Endometrial microvascular endothelial cells (primary cell): ENCODE data around the gene TRANK1. TPM values are rescaled to one million over a fixed set of nuclear protein-coding genes. Genes with fewer than 3 reads are reported as not detected.

Experiments used
- in situ Hi-C: cut with HindIII; loops from 2 replicates; pipeline ENCODE4 v1.10.0; 2017; ENCODE audit warnings: low sequenced_read_pairs, low pct_unique_long_range_greater_than_20kb; ENCODE audit errors: inconsistent ontology term
- total RNA-seq: library from RNA; depleted of rRNA; stranded (reverse); fragments of >200 nt; gene quantifications from one replicate; pipeline ENCODE4 v1.2.3, GENCODE V29; 2015; ENCODE audit errors: inconsistent ontology term

Gene TRANK1
- total RNA-seq, 1 donor from 2014 or later: 6.2 TPM

DNA sequence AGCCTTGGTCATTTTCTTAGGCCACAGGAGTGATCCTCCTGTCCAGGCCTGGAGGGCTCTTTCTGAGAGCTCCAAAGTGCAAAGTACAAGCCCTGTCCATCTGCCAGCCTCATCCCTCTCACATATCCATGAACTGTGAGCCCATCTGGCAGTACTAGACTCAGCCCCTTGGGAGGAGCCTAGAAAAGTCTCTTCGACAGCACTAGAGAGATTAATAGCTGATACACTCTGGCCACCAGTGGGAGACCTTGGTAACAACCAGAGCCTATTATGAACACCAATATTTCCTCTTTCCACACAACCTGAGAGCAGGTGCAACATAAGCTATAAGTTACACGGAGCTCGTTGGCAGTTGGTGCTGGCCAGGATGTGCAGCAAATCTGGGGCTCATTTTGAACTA lies 121.0 kb downstream of the TRANK1 start:
- in situ Hi-C loops: no loop called here

DNA sequence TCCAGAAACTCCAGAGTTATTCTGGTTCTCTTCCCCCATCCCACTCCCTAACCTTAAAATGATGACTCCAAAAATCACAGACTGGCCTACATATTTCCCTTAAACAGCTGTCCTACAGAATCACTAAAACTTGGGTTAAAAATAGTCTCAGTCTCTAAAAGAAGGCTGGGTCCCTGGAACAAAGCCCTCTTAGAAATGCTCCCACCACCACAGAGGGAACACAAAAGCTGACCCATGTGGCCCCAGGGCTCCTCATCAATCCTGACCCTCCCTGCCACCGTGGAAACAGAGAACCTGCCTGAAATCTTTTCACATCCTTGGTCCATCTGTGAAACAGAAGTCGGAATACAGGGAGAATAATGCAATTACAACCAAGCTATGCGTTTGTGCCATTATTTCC lies 124.8 kb downstream of the TRANK1 start:
- in situ Hi-C loops: no loop called here

DNA sequence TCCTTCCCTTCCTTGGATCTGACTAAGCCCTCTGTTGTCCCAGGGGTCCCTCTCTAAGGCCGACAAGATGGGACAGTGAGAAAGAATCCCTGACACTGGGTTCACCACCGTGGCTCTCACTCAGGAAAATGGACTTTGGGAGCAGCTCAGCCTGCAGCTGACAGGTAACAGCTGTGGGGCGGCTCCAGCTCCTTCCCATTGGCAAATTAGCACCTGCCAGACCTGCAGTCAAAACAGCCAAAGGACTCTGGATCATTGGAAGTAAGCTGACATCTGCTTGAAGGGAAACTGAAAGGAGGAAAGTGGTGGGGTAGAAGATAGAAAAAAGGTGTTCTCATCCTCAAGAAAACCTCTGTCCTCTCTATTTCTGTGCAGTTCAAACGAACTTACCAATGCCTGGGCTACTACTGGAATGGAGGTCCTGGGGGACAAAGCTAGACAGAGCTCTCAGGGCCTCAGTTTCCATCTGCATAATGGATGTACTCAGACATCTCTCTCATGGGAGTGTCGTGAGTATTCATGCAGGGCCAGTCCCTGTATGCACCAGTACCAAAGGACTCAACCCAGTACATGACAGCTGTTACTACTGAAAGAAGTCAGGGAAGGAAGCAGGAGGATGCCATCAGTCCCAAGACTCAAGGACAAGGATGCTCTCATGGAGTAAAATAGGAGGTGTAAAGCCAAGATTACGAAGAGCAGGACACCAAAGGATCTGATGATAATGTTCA lies 126.9 kb downstream of the TRANK1 start:
- in situ Hi-C loops: no loop called here

DNA sequence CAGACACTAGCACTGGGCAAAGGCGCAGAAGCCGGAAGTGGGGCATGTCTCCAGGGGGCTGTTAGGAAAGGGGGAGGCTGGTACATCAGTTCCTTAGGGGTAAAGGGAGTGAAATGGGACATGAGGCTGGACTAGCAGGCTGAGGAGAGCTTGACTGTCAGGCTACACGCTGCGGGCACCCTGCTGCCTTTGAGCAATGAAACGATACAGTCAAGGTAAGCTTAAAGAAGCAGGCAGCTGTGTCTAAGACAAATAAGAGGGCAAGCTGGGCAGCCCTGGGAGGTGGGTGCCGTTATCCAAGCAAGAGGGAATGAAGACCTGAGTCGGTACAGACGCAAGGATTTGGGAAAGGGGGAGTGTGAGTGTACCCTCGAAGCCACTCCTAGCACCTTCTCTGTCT lies 129.5 kb downstream of the TRANK1 start:
- in situ Hi-C loops: no loop called here

DNA sequence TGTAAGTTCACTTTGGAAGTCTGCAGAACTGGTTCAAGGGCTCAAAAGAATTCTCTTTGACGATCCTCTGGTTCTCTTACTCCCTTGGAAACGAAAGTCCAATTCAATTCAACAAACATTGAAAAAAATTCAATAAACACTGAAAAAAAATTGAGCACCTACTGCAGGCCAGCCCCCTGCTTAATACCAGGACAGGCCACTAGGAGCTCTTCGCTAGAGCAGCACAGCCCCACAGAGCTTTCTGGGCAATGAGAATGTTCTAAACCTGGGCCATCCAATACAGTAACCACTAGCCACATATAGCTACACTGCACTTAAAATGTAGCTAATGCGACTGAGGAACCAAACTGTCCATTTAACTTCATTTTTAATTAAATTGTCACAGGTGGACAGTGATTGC lies 130.1 kb downstream of the TRANK1 start:
- in situ Hi-C loops: no loop called here

DNA sequence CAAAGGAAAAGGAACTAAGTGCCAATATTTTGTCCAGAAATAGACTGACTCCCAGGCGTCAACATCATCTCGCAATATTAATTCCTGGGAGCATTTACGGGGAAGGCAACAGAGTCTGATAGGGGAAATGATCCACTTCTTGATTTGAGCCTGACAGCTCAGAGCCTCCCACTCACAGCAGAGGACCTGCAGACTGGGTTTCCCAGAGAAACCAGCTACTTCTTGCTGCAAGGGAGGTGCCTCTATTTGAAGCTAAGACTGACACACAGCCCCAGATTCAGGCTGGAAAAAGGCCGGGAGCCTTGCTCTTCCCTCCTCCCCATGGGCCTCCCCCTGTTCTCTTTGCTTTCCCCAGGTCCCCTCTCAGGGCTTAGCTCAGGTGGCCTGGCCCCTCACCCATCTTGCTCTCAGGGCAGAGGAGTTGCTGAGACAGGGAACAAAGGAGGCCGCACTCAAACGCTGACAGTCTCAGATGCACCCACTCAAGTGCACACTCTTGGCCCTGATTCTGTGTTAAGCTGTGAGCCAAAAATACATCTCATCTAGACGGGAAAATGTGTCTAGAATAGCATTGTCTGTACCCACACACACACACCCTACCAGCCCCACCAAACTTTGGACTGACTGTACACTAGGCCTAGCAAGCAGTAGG lies 130.7 kb downstream of the TRANK1 start:
- in situ Hi-C loops: no loop called here

DNA sequence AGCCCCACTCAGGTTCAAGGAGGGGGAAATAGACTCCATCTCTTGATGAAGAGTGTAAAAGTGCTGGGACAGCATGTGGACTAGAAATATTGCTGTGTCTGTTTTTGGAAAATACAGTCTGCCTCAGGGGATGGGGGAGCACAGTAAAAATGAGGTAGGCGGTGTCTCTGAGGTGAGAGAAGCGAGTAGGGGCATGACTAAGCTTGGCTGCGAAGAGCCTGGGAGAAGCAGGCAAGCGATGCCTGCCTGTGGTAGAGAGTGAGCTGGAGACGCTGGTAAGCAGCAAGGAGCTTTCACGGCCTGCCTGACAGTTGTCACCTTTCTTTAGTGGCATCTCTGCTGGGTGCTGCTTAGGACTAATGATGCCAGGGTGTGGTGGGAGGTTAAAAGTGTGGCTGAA lies 131.5 kb downstream of the TRANK1 start:
- in situ Hi-C loops: no loop called here

DNA sequence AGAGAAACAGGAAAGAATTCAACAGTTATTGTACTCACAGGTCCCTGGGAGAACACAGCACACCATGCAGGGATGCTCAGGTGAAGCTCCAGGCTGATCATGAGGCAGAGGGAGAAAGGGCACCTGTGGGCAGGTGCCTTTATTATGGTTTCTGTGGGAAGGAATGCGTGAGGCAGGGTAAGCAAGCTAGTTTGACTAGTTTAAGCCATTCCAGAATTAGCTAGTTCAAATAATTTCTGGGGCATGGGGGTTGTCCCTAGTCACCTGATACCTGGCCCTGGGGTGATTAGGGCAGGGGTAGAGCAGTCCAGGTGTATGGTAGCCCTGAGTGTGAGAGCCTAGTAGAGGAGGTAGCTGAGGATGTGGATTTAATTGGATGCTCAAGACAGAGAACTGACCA lies 132.6 kb downstream of the TRANK1 start:
- in situ Hi-C loops: no loop called here

DNA sequence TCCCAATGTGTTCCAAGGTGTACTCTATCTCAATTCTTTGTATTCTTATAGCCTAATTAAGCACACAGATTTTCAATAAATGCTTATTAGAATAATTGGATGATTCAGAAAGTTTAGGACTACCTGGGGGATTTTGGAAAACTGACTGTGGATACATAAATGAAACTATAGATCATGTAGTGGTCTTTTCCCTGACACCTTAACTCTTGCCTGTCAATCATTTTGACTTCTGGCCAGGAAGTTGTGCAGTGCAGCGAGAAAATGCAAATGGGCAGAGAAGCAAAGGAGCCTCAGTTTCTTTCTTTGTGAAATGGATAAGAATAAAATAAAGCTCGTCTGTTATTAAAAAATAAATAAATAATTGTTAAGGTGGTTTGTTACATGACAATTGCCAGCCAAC lies 133.1 kb downstream of the TRANK1 start:
- in situ Hi-C loops: no loop called here

DNA sequence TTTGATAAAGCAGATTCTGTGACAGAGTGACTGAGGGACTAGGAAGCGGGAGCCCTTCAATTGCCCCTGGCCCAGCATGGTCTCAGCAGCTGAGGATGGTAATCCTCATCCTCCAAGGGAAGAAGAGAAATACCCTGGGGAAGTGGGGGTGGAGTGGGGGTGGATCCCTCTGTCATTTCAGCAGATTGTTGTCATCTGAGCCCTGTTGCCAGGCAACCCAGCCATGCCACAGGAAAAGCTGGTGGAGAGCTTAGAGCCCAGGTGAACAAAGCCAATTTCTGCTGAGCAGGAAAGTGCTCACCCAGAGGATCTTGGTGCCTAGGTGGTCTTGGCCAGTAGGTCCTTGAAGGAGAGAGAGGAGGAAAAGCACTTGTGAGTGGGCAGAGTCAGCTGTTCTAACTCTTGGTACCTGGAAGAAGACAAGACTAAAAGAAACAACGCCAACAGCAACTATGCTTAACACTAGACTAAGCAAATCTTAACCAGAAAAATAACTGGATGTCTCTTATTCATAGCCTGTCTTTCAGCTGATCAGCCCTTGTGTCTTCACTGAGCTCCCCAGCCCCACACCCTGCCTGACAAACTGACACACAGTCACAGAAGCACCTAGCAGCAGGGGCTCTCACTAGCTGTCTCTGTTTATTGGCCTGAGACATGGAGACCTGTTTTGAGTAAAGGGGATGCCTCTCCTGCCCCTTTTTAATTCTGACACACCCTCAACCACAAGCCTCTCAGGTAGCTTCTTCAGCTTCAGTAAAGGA lies 140.4 kb downstream of the TRANK1 start:
- in situ Hi-C loops: no loop called here

DNA sequence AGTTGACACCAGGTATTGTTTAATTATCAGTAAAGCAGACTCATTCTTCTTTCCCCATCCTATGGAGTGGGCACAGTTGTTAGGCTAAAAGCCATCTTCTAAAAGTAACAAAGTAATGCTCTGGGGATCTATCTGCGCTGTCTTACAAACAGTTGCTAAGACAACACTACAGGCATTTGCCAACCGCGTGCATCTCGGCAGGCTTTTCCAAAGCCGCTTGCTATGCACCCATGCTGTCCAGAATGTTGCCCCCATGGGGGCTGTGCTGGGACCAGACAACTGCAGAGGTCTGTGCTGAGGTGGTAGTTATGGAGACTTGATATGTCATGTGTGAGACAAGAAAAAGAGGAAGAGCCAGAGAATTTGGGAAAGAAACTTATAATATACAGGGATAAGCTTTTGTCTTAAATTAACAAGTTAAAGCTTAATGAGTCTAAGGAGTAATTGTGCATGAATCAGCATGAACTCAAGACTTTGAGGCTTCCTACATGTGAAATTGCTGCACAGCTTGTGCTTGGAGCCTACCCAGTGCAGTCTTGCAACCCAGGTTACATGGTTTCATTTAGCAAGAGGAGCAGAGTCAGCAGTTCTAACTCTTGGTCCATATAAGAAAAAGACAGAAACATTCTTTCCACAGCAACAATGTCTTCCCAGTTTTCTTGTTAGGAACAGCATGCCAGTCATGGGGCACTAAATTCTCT lies 141.6 kb downstream of the TRANK1 start:
- in situ Hi-C loops: no loop called here

DNA sequence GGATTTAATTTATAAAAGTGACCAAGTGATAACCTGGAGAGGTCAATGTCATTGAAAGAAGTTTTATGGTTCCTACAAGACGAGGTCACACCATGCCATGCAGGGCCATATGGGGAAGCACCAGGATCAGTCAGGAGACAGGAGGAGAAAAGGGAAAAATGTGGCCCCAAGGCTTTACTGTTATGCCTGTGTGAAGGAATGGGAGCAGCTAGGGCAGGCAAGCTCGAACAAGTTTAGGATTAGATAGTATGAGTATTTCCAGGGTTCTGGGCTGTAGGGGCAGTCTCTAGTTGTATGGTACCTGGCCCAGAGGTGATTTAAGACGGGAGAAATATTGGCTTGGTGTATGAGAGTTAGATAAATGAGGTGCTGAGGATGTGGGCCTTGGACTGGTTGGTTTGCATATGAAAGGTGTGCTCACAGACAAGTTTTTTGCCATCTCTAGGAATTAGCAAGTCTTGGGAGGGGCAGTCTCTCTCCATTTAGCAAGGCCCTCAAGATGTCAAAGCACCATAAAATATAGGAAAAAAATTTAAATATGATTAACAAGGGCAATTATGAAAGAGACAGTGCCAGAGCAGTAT lies 144.2 kb downstream of the TRANK1 start:
- in situ Hi-C loops: no loop called here

DNA sequence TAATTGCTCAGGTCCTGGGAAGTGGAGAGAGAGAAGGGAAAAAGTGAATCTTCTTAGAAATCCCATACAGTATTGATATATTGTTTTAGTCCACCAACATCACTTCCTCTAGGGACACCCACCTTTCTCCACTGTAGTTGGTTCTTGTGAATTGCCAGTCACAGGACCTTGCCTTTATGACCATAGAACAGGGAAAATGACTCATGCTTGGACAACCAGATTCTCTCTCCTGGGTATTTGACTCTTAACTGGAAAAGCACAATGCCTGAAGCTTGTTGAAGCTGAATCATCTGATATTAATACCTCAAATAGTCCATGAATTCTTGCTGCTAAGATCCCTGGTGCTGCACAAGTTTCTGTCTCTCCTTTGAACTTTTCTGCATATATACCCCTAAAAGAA lies 148.0 kb downstream of the TRANK1 start:
- in situ Hi-C loops: no loop called here

DNA sequence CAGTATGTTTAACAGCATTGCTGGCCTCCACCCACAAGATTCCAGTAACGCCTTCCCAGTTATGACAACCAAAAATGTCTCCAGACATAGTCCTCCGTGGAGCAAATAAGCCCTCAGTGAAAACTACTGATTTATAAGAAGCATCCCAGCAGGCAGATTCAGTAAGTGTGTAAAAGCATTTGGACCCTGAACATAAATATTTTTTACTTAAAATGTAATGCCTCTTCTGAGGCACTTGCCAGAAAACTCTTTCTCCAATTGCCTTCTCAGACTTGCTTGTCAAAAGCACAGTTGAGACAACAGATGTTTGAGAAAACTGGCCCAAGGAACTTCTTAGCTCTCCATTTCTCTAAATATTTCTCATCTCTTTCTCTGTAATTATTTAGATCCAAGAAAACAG lies 148.7 kb downstream of the TRANK1 start:
- in situ Hi-C loops: no loop called here

DNA sequence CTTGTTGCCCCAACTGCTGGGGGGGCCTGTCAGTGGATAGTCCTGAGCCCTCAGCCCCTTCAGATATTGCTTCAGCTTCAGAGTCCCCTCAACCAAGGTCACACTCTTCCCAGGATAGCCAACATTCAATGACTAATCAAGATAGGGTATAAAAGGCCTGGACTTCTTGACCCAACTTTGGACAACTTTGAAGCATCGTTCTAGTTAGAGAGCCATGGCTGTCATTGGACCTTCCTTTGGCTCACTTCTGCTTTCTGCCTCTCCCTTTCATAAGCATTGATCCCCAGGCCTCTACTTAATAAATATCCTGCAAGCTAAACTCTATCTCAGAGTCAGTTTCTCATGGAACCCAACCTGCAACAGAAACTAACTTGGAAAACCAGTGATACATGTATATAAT lies 149.2 kb downstream of the TRANK1 start:
- in situ Hi-C loops: no loop called here

DNA sequence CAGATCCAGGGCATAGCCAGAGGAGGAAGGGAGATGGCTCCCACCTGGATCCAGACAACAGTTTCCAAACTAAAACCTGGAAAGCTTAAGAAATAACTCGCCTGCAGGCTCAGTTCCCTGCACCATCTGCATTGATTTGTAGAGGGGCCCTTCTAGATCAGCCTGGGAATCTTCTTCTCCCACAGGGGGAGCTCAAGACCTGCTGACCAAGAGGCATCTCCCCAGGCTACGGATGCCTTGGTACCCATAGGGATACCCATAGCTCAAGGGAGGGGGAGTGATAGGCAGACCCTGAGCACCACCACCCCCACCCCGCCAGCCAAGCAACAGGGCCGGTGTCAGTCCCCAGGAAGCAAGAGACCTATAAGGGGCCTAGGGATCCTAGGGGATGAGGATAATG lies 152.5 kb downstream of the TRANK1 start:
- in situ Hi-C loops: no loop called here

DNA sequence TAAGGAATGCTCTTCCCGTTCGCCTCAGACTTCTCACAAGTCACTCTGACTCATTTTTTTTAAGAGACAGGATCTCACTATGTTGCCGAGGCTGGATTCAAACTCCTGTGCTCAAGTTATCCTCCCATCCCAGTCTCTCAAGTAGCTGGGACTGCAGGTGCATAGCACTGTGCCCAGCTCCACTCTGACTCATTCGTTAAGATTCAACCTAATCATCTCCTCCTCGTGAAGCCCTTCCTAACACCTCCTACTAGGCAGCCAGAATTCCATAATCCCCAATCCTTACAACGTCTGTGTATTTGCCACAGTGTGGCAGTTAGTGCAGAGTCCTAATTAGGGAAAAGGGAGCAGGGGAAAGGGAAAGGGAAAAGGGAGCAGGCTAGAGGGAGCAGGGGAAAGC lies 154.1 kb downstream of the TRANK1 start:
- in situ Hi-C loops: no loop called here

DNA sequence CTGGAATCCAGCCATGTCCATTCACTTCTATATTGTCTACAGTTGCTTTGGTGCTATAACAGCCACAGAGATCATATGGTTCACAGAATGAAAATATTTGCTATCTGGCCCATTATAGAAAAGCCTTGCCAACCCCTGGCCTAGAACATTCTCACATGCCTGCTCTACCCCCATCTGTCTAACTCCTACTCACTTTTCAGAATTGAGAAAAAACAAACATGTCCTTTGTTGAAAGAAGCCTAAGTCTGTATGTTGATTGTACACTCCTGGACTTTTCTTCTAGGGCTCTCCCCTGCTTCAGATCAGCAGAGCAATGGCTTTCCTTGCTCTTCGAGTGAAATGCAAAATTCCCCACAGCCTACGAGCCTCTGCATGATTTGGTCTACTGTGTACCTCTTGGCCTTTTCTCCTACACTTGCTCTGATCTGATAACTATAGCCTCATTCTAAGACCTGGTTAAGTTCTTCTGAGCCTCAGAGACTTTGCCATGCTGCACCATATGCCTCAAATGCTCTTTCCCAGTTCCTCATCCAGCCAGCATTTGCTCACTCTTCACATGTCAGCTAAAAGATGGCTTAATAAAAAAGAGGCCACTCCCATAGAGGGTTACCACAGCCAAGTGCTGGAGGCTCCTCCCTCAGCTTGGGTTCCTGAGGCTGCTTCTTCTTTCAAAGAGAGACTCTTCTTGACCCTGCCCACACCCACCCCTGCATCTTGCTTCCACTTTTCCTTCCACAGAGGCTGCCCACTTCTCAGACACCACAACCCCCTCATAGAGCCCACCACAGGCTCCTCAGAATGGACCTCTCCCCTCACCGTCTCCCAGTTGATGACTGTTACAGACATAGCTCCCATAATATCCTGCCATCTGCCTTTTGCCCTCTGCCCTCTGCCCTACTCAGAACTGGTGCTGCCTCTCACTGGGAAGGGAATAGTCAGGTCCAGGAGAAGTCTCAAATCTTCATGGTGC lies 157.6 kb downstream of the TRANK1 start:
- in situ Hi-C loops: no loop called here
